RPMI8226 (cell line): Measurements from ENCODE around the gene IL21R.
"Not testable (repeated sequence)": the region's sequence is repeated elsewhere in the genome, so short reads cannot be mapped to it uniquely, and the experiment has no call there.

ENCODE experiments used
- DNase-seq: peaks from one replicate; pipeline ENCODE4 v3.0.0-alpha.2; 2015

IL21R gene

DNA sequence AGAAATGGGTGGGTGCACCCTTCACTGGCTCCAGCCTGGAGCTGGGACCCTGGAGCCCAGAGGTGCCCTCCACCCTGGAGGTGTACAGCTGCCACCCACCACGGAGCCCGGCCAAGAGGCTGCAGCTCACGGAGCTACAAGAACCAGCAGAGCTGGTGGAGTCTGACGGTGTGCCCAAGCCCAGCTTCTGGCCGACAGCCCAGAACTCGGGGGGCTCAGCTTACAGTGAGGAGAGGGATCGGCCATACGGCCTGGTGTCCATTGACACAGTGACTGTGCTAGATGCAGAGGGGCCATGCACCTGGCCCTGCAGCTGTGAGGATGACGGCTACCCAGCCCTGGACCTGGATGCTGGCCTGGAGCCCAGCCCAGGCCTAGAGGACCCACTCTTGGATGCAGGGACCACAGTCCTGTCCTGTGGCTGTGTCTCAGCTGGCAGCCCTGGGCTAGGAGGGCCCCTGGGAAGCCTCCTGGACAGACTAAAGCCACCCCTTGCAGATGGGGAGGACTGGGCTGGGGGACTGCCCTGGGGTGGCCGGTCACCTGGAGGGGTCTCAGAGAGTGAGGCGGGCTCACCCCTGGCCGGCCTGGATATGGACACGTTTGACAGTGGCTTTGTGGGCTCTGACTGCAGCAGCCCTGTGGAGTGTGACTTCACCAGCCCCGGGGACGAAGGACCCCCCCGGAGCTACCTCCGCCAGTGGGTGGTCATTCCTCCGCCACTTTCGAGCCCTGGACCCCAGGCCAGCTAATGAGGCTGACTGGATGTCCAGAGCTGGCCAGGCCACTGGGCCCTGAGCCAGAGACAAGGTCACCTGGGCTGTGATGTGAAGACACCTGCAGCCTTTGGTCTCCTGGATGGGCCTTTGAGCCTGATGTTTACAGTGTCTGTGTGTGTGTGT lies 46.8 kb downstream of the IL21R start:
- no peak for DNase-seq

DNA sequence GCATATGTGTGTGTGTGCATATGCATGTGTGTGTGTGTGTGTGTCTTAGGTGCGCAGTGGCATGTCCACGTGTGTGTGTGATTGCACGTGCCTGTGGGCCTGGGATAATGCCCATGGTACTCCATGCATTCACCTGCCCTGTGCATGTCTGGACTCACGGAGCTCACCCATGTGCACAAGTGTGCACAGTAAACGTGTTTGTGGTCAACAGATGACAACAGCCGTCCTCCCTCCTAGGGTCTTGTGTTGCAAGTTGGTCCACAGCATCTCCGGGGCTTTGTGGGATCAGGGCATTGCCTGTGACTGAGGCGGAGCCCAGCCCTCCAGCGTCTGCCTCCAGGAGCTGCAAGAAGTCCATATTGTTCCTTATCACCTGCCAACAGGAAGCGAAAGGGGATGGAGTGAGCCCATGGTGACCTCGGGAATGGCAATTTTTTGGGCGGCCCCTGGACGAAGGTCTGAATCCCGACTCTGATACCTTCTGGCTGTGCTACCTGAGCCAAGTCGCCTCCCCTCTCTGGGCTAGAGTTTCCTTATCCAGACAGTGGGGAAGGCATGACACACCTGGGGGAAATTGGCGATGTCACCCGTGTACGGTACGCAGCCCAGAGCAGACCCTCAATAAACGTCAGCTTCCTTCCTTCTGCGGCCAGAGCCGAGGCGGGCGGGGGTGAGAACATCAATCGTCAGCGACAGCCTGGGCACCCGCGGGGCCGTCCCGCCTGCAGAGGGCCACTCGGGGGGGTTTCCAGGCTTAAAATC lies 47.6 kb downstream of the IL21R start:
- no peak for DNase-seq

DNA sequence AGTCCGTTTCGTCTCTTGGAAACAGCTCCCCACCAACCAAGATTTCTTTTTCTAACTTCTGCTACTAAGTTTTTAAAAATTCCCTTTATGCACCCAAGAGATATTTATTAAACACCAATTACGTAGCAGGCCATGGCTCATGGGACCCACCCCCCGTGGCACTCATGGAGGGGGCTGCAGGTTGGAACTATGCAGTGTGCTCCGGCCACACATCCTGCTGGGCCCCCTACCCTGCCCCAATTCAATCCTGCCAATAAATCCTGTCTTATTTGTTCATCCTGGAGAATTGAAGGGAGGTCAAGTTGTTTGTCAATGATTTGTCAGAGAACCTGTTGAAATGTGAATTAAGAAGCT lies 48.2 kb downstream of the IL21R start:
- DNase-seq = no peak

DNA sequence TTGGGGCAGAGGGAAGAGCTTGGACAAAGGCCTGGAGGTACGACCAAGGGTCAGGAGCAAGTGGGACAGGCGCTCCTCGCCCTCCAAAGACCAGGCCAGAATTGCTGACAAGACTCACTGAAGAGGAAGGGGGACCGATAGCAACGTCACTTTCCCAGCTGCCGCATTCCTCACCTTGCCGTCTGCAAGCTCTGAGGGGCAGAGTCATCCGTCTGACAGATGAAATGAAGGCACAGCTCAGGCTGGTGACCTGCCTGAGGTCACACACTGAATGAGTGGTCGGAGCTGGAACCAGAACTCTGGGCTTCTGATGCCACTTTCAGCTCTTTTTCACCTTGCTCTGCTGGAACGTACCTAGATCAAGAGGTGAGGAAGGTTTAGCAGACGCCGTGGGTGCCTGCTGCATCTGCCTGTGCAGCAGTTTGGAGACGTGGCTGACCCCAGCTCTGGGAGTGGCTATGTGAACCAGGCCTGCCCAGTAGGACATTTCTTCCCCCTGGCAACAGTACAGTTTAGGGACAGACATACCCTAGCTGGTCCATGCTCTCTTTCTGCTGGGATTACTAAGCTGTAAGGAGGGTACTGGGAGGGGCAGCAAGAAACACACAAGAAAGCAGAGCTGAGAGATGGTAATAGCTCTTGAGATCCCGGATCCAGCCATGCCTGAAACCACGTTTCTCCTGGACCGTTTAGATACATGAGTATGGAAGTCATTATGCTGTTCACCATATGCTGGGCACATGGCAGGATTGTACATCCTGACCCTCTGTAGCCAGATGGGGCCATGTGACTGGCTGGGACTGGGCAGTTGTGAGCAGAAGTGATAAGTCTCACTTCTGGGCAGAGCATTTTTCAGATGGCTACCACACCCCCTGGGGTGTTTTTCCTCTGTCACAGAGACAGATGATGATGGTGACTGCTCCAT lies 50.9 kb downstream of the IL21R start:
- peak; percentile 33 for DNase-seq

DNA sequence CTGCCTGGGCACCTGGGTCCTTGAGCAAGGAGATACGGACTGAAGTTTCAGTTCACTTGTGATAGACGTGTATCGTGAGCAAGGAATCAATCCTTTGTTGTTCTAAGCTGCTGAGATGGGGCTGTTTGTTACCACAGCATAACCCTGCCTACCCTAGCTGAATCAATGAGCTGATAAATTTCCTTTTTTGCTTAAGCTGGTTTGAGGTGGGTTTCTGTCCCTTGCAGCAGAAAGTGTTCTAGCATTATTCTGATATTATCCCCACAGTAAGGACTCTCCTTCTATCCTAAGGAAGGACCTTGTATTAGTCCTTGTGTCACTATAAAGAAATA lies 51.5 kb downstream of the IL21R start:
- no peak for DNase-seq

DNA sequence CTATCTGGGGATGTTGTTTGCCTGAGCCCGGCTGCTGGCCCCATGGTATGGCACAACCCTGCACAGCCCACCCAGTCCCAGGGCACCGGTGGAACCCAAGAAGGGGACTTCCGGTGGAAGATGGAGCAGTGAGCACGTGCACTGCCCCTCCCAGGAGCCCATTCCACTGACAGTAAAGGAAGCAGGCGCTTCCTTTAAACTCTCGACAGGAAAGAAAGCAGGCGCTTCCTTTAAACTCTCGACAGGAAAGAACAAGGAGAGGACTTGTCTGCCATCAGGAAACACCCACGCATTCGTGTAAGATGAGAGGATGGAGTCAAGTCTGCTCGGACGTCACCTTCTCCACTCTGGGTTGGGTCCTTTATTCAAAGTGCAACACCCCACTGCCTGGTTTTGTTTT lies 53.7 kb downstream of the IL21R start:
- no peak for DNase-seq

DNA sequence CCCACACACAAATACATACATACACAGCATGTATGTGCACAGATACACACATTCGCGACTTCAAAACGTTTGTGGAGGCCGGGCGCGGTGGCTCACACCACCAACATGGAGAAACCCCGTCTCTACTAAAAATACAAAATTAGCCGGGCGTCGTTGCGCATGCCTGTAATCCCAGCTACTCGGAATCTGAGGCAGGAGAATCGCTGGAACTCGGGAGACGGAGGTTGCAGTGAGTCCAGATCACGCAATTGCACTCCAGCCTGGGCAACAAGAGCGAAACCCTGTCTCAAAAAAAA lies 55.6 kb downstream of the IL21R start:
- DNase-seq = not testable (repeated sequence)

DNA sequence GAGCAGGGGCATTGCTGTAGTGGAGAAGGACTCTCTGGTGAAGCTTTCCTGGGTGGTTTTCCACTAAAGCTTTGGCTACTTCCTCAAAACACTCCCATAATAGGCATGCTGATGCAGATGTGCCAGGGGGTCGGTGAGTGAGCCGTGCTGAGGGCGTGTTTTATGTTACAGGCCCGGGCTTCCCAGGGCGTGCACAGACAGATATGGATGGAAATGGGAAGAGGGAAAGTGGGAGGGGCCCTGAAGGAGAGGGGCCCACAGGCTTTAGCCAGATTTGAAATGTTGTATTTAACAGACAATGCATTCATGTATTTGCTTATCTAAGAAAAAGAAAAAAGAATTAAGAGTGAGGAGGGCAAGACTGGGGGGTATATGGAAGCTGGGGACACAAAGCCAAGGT lies 56.3 kb downstream of the IL21R start:
- no peak for DNase-seq

DNA sequence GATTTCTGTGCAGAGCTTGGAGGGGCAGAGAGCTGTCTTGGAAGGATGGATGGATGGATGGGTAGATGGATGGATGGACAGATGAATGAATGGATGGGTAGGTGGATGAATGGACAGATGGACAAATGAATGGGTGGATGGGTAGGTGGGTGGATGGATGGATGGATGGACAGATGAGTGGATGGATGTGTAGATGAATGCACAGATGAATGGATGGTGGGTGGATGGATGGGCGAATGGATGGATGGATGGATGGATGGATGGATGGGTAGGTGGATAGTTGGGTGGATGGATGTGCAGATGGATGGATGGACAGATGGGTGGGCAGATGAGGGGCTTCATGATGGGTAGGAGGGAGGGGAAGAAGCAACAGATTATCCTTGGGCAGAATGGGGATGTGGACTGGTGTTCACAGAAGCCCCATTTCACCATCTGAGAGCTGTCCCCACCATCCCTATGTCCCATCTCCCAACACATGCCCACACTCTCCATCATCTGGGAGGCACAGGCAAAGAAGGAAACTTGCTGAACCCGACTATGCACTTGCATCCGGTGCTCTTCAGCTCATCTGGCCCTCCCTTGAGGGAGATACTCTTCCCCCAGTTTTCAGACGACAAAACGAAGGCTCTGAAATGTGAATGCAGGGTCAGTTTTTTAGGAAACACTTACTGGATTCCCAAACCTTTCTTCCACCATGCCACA lies 57.2 kb downstream of the IL21R start:
- DNase-seq = no peak

DNA sequence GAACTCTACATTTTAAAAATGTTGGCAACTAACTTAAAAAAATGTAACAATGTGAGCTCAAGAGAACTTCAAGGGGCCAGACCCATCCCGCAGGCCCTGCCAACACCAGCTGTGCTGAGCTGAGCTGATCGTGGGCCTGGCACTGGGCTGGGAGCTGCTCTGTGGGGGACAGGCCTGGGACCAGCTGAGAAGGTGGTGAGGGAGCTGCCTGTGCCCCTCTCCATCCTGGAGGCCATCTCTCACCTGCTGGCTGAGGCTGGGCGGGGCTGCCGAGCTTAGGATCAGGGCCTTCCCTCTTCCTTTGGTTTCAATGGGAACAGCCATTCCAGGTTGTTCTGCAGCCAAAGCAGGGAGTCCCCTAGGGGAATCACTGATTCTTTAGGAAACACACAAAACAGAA lies 58.2 kb downstream of the IL21R start:
- DNase-seq = no peak

DNA sequence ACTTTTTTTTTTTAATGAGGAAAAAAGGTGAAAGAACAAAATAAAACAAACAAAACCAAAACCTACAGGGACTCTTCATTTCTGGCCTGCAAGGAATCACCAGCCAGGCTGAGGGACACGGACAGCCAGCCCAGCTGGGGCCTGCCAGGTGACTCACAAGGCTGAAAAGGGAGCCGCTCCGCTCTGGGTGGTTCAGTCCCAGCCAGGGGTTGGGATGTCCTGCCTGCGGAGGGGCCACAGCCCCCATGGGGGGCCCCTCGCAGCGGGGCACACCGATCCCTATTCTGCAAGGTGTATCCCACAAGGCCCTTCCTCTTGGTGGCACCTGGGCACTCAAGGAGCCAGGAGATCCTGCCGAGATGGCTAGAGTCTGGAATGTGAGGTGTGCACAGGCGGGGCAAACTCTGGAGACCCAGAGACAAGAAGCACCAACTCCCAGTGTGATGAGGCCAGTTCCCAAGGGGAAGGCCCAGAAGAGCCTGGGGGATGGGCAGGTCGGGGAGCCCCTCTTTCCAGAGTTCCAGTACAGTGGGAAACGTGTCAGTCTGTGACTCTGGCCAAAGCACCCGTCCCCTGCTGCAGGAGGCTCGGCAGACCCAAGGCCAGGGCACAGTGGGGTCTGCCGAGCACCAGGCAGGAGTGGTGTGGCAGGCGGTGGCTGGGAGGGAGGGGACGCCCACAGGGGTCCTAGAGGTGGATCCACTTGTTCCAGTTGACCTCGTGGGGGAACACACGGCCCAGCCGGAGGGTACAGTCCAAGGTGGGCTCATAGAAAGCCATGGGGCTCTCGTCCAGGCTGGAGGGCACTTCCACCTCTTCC lies 58.9 kb downstream of the IL21R start:
- DNase-seq = no peak

DNA sequence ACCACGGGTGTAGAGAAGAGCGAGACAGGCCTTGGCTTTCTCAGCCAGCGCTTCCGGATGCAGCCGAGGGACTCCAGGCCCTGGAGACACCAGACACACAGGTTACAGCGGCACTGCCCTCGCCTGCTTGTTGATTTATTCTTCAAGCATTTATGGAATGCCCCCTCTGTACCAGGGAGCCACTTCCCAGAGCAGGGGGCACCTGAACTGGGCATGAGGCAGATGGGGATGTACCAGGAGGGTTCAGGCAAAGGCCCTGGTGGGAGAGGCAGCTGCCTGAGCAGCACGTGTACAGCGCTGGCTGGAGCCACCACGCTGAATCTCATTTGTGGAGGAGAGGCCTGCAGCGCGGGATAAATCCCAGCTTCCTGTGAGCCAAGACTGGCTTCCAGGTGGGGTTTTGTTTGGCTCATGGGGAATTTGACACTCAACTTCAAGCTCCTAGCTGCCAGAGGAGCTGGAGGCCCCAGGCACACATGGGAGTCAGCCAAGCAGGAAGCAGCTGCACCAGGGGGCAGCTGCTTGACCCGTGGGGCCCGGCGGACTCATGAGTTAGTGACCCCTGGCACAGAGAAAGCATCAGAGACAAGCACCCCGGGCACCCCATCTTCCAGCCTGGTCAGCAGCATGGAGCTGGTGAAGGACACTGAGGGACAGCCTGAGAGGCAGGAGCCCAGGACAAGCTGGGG lies 59.7 kb downstream of the IL21R start:
- DNase-seq = no peak

DNA sequence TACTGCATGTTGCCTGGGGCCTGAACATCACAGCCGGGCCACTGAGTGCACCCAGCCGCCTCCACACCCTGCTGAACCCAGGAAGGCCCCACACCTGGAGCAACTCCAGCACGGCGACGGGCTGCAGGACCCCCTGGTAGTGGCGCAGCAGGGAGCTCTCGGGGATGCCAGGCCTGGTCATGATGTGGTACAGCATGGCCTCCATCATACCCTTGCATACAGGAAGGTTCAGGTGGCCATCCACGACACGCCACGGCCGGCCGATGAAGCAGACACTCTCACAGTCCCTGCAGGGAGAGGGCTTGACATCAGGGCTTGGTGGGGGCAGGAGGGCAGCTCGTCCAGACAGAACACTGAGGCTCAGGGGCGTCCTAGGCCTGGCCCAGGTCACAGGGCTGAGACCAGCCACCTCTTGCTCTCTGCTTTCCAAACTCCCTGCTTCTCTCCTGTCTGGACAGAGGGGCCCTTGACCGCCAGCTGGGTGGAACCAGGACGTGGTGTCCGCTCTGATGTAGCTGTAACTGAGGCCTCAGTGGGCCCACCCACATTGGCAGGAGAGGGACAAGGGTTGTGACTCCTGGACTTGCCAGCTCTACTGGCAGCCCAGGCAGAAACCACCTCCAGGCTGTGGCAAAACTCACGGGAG lies 60.3 kb downstream of the IL21R start:
- no peak for DNase-seq

DNA sequence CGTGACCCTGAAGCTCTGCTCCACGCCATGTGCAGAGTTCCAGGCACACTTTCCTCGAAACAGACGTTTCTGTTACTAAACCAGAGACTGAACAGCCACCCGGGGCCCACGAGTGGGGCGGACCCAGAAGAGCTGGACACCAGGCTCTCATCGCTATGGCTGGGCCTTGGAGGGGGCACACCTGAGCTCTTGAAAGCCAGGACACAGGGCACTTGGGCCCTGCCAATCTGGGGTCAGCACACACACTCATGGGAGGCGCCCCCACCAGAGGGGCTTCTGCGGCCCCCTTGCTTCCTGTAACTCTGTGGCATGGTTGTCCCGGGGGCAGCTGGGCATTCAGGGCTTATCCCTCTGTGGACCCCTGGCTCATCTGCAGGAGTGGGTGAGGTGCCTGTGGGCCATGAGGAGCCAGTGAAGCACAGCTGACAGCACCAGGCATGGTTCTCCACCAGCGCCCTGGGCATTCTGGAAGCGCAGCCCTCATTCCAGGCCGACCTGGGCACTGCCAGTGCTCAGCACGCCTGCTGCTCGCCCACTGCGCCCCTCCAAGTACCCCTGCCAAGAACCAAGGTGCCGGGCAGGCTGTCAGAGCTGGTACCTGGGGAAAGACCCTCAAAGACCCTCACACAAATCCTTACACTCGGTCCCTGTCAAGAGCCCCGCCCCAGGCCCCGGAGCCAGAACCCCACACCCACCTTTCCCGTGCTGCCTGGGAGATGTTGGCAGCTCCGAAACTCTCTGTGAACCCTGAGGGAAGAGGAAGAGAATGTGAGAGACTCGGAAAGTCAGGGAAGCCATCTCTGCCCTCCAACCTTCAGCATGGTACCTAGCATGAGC lies 61.1 kb downstream of the IL21R start:
- DNase-seq = no peak

DNA sequence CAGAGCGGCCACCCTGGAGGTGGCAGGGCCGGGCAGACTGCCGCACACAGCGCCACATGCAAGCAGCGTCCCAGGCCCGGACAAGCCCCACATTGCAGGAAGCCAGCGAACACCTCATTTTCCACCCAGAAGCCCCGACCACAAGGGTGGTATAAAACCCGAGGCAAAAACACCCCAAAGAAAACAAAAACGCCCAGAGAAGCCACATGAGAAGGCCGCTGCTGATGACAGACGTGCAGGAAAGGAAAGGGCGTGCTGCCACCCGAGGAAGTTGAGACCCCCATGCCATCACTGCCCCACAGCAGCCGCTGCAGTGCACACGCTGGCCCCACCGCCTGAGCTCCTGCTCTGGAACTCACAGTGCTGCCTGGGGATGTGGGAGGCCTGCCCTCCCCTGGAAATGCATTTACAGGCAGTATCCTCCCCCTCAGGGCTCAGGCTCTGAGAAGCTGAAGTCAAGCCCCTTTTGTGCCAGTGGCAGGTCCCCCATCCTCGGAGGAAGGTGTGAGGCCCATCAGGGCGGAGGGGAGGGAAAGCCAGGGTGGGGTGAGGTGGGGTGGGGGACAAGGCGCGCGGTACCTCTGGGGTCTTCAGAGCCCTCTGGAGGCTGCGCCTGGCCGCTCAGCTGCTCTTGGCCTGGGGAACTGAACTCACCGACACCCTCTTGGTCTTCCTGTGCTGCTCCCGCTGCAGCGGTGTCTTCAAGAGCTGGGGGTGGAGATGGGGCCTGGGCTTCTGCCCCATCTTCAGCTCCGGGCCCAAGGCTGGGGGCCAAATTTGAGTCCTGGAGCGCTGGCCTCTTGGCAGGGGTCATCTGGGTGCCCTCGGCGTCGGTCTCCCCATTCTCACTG lies 62.0 kb downstream of the IL21R start:
- no peak for DNase-seq

DNA sequence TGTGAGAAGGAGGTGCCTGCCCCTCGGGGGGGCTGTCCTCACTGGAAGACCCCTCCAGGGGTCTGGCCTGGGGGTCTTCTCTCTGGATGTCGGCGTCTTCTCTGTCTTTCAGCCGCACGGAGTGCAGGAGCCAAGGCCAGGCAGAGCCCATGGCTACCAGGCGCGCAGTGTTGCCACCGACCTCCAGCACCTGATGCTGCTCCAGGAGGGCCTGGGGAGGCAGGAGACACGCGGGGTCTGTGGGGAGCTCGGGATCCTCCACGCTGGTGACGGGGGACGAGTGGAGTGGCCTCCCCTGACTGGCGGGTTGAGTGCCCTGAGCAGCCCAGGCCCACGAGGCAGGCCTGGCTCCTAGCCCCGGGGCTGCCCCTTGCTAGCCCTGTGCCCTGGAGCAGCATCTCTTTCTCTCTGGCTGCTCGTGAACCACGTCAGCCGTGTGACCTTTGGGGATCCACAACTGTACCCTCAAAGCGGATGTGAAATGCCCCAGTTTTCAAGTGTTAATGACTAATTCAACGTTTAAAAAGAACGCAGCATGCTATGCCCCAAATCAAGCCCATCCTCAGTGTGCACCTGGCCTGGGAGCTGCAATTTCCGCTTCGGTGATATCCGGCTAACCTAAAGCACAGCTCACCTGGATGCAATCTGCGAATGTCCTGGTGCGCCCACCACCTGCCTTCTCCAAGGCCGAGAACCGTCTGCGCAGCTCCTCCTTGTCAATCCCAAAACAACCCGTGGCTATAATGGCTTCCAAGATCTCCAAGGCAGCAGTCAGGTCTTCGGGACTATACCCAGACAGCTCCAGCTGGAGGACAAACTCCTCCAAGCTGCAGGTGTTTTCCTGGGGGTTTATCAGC lies 62.9 kb downstream of the IL21R start:
- DNase-seq = no peak

DNA sequence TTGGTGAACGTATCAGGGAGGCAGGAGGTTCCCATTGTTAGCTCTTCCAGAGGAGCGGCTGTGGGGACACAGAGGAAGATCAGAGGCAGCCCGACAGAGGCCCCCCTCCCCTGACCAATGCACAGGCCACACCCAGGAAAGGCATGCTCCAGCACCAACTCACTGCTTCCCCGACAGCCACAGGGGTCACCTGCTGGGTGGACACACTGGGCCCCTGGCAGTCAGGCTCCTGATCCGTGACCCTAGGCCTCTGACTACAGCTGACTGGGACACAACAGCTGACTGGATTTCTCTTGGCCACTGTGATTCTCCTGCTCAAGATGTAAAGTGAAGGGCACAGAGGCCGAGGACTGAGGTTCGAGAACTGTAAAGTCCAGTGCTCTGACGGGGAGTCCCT lies 63.5 kb downstream of the IL21R start:
- no peak for DNase-seq

DNA sequence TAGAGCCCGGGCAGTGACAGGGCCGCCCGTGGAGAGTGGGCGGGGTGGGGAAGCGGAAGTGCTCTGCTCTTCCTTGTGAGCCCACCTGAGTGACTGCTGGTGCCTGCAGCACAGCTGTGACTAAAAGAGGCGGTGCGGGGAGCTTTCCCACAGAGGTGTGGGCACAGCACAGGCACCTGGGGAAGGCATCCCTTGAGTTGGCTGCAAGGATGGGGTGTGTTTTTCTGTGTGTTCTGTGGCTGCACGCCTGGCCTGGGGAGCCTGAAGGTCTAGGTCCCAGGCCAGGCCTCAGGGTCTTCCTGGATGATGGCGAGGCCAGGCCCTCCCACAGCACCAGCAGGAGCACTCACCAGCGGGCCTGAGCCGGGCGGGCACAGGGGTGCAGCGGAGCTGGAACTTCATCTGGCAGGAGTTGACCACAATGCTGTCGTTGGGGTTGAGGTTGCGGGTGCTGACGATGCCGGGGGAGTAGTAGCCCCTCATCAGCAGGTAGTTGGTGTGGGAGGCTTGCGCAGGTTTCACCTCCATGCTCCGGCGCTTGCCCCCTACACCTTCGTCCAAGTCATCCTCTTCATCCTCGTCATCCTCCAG lies 67.1 kb downstream of the IL21R start:
- no peak for DNase-seq
